ENCODE data around the gene OSBPL5.

DNA sequence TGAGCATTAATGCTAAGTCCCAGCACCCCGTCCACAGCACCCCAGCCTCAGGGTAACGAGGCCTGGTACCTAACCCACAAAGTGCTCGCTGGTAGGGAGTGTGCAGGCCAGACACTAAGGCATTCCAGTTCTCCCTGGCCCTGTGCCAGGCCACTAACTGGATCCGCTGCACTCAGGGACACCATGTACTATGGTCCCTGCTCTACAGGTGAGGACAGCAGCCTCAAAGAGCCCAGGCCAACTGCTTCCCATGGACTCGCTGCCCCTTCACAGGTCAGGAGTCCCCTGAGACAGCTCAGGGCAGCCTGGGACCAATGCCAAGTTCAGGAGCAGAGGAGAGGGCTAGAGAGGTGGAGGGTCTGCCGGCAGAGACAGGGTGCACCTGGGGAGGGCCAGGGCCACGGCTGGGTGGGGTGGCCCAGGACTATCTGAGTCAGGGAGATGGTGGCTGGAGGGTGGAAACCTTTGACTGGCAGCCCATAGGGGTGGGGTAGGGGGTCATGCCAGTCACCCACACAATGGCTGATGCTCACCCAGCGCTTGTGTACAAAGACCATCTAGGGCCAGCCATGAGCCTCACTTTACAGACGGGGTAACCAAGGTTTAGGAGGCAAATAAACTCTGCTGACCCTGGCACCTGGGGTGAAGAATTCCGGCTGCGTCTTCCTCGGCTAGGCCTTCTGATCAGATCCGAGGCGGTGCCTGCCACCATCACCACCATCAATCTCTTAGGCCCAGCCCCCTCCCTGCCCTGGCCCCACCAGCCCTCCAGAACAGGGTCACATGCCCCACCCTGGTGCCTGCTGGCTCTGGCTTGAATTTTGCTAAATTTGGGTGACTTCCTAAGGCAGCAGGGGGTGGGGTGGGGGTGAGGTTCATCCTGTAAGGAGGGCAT lies 5.6 kb downstream of the OSBPL5 start:
- TF ChIP-seq POLR2A (IDR thresholded peaks at IDR 0.05), result no peak
- TF ChIP-seq, protein P1, sequence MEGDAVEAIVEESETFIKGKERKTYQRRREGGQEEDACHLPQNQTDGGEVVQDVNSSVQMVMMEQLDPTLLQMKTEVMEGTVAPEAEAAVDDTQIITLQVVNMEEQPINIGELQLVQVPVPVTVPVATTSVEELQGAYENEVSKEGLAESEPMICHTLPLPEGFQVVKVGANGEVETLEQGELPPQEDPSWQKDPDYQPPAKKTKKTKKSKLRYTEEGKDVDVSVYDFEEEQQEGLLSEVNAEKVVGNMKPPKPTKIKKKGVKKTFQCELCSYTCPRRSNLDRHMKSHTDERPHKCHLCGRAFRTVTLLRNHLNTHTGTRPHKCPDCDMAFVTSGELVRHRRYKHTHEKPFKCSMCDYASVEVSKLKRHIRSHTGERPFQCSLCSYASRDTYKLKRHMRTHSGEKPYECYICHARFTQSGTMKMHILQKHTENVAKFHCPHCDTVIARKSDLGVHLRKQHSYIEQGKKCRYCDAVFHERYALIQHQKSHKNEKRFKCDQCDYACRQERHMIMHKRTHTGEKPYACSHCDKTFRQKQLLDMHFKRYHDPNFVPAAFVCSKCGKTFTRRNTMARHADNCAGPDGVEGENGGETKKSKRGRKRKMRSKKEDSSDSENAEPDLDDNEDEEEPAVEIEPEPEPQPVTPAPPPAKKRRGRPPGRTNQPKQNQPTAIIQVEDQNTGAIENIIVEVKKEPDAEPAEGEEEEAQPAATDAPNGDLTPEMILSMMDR (IDR thresholded peaks at IDR 0.05 in 8 of 11, conservative IDR thresholded peaks at IDR 0.05 in 3 of 11), result no peak
